NCI-H1417 (cell line): Measurements from ENCODE around the gene RFX2.
"Not testable (repeated sequence)": the region's sequence is repeated elsewhere in the genome, so short reads cannot be mapped to it uniquely, and the experiment has no call there.

Source experiments
- DNase-seq, 3 experiments: peaks; one replicate each; lab custom pipeline; 2025; lab: John Stamatoyannopoulos, UW

The RFX2 gene

DNA sequence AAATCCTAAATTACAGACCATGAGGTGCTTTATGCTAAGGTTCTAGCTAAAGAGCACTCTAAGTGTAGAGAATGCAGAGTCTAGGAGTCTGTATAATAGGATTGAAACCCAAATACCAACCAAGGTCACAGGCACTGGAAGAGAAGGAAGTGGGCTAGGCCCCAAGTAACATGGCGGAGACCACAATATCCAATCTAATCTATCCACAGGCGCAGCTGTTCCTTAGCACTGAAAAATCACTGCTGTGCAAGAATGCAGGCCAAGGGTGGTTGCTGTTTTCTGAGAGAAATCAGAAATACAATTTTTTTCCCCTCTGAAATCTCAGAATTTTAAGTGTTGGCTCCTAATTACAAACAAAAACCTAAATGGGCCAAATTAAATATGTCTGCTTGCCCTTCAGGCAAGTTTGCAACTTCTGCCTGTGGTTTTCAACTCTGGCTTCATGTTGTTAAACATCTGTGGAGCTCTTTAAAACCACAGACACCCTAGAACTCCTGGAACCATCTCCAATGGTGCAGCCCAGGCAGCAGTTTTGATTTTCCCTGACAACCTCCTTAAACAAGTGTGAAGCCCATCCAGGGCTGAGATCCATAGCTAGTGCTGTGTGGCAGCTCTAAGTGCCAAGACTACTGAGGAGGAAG, 138.5 kb downstream of the RFX2 start:
- no peak for DNase-seq

DNA sequence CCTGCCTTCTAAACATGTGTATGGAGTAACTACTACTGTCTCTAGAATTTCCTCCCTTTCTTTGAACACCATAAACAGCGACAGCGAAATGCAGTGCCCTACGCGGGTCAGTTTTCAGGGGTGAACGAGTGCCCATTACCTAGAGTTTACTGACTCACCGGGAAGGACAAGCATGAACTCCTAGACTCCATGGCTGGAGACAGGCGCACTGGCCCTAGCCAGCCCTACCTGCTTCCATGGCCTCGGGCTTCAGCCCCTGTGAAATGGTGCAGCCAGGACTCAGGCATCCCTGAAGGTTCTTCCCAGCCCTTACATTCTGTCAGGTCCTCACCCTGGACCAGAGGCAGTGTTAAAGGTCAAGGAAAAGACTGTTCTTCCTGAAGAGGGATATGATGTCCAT, 140.8 kb downstream of the RFX2 start:
- no peak for DNase-seq

DNA sequence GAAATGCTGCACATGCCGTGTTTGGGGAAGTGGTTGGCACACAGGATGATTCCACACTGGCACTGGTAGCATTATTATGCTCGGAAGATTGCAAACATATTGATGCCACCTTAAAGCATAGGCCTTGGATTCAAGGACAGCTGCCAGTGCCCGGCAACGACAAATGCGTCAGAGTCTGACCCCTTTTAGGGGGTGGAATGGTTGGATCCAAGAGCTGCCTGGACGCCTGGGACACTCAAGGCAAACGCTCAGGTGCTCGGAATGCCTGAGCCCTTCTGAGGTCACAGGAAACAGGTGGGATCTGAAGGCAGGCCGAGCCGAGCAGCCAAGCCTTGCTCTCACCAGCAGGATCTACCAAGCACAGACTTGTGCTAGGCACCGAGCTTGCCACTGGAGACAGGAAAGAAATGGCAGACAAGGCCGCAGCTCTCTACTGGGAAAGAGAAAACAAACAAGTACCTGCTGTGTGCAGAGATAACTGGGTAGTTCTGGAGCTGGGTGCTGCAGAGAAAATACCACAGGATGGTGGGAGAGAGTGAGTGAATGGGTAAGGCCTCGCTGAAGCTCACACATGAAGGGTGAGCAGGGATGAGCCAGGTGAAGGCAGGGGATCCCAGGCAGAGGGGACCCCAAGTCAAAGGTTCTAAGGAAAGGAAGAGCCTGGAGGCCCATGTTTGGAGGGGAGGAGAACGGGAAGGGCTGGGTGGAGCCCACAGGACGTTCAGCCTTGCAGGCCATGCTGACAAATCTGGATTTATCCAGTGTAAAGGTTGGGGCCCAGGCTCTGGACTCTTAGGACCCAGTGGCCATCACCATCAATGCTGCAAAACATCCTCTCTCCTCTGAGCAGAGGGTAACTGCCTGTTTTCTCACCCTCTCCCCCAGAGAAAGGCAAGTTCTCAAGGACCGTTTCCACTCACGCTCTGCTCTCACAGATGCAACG, 141.6 kb downstream of the RFX2 start:
- peak in 1 of 3 experiments; percentile 51 for DNase-seq

DNA sequence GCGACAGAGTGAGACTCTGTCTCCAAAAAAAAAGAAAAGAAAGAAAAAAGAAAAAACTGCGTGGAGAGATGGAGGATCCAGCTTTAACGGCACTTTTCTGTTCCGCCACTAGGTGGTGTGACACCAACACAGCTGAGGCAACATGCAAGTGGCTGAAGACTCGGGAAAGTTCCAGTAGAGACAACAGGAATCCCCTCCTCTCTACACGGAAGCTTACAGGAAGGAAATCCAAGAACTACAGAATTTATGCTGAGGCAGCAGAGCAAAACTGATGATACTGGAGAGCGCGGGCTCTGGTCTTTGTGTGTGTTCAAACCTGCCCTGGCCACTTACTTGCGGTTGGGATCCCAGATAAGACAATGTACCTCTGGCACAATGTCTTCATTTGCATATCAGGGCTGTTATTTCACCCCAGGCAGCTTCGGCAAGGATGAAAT, 142.3 kb downstream of the RFX2 start:
- peak; percentile 40 to 80 (median 46) for DNase-seq

DNA sequence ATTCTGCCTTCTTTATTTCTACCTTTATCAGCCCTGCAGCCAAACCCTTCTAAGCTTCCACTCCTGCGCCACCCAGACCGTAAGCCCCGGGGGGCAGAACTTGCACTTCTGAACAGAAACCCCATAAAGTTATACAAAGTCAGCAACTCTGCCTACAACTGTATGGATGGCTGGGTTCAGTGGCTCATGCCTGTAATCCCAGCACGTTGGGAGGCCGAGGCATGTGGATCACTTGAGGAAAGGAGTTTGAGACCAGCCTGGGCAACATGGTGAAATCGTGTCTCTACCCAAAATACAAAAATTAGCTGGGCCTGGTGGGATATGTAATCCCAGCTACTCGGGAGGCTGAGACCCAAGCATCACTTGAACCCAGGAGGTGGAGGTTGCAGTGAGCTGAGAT, 142.7 kb downstream of the RFX2 start:
- DNase-seq = no peak

DNA sequence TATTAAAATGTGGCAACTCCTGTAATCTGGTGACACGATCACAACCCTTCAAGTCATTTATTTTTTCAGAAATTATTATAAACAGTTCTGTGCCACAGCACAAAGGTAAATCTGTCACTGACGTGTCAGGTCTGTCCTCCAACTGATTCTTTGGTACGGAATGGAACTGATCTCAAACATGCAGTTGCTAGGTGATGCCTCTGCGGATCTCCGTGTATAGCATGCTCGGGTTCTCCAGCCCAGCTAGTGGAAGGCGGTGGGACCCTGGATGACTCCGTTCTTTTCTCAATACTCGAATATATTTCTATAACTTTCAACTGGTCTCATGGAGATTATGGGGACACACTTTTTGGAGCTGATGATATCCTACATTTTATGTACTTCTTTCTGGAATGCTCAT, 143.4 kb downstream of the RFX2 start:
- no peak for DNase-seq

DNA sequence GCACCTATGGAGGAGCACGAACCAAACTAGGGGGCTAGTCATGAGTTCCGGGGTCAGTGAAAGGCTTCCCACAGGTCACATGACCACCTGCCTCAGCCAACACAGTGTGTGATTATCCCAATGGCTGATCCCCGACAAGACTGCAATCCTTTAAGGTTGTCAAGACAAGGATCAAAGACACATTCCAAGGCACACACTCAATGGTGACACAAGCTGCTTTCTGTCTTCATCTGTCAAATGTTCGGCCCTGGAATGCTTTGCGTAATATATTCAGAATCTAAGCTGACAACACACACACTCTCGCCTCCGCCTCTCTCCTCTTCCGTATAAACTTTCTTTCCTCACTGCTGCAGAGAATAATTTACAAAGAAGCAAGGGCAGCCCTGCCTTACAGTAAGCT, 144.1 kb downstream of the RFX2 start:
- DNase-seq = no peak

DNA sequence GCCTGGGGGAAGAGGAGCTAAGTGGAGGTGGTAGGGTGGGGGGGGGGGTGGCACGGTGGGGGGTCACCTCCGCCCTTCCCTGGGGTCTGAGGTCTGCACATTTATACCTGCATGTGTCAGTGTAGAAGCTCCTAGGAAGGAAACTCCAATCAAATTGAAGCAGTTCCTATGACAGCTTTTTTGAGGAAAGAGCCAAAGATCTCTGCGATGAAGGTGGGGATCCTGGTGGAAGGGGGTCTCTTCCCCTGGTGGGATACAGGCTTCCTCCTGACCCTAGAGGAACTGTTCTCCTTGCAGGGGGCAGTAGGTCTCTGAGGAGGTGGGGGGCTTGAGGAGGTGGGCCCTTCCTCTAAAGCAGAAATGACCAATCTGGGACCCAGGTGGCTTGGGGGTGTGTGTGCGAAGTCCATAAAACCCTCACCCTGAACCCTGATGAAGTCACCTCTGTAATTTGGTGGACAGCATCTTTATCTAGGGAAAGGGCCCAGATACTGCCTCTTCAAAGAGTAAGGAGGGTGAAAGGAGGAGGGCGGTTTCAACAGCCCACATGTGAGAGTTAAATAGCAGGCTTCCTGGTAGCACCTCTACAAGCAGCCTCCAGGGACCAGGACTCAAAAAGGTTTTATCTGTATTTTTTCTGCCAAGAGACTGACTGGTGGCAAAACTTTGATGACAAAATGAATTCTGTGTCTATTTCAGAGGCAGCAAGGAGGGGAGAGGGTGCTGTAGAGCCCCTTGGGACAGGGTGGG, 145.3 kb downstream of the RFX2 start:
- DNase-seq = no peak

DNA sequence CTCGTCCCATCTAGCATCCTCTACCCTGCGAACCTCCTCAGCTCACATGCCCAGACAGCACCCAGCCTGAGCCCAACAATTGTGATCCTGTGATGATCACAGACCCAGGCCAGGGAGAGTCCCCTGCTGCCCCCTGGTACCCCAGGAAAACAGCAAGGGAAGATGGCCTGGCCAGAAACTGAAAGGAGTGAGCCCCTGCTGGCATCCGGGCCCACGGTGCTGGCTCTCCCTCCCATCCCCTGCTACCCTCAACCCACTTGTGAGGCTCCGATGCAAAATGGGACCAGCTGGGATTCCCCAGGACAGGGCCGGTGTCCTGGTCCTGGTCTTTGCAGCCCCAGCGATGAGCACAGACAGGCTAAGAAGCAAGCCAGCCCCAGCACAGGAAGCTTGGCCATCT, 146.4 kb downstream of the RFX2 start:
- DNase-seq = no peak

DNA sequence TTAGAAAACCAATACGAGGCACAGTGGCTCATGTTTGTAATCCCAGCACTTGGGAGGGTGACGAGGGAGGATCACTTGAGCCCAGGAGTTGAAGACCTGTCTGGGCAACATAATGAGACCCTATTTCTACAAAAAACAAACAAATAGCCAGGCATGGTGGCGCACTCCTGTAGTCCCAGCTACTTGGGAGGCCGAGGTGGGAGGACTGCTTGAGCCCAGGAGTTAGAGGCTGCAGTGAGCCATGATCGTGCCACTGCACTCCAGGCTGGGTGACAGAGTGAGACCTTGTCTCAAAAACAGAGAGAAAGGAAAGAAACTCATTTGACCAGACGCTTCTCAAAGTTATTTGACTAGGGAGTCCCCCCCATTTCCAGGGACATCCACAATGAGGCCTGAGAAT, 147.0 kb downstream of the RFX2 start:
- not testable (repeated sequence) for DNase-seq

DNA sequence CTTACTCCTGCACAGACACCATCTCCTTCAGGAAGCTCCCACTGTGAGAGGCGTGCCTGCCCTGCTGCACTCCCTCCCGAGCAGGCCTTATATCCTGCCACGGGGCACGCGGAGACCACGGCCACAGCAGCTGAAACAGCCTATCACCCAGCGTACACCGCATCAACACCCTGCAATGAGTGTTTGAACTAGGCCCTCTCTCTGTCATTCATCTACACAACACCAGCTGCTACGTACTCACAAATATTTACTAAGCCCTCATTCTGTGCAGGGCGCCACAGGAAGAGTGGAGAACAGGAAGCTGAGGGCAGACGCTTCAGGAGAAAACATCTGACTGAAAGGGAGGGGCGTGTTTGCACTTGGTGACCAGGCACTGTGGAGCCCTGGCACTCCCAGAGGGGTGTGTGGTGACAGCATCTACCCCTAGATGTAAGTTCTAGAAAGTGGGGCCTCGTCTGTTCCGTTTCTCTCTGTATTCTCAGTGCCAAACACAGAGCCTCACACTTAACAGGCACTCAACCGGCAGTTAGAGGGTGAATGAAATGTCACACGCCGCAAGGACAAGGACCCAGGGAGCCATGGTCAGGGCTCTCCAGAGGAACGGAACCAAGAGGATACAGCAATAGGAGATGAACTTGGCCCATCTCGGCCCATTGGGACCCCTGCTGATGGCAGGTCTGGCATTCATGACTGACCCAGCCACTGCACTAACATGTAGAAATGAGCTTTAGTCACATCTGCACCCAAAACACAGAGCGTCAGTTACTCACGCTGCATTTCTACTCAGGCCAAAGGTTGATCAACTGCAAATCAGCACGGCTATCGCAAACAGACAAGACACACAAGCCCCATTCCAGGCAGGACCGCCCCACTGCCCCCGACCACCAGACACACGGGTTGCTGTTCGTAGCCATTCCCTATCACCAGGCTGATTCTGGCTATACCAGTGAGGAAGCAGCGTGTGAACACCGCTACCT, 148.0 kb downstream of the RFX2 start:
- DNase-seq = peak; percentile 77 to 100 (median 96)

DNA sequence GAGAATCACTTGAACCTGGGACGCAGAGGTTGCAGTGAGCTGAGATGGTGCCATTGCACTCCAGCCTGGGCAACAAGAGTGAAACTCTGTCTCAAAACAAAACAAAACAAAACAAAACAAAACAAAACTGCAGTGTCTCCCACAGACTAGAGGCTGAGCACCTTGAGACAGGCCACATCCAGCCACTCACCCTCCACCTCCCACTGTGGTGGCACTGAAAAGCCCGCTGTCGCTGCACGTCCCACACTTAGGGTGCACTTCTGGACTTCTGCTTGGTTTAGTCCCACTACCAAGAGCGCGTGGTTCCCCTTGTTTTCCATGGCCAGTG, 148.7 kb downstream of the RFX2 start:
- DNase-seq = not testable (repeated sequence)

DNA sequence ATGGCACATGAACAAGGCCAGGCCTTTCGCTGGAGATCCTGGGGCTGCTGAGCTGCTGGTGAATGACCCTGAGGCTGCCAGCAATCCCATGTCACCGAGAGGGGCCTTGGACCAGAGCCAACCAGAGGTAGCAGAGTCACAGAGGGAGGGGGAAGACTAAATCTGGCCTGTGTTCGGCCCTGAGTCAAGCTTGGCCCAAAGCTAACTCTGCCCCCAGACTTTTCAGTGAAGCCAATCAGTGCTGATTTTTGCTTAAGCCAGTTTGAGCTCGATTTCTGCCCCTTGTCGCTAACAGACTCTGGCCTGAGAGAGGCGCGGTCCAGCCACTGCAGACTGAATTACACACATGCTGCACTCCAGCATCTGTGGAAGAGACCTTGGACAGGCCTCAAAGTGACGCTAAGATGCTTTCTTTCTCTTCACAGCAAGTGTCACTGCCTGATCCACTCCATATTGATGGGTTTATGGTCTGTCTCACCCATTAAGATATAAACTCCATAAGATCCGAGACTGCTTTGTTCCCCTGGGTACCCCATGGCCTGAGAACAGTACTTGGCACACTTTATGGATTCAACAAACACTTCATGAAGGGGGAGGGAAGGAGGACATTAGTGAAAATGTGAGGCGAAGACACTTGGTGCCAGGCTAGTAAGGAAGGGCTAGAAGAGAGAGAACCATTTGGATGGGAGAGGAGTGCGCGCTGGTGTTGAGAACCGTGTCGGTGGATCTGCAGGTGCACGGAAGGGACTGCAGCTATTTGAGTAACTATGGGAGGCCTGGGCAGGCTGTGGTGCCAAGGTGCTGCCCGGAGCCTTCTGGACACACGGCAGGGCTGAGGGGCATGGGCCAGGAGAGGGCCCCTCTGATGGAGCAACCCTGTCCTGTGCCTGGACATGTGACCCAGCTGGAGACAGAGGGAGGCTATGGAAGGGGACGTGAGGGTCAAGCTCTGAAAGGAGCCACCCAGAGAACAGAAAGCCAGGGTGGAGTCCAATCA, 150.0 kb downstream of the RFX2 start:
- DNase-seq = peak; percentile 57 to 80 (median 62)

DNA sequence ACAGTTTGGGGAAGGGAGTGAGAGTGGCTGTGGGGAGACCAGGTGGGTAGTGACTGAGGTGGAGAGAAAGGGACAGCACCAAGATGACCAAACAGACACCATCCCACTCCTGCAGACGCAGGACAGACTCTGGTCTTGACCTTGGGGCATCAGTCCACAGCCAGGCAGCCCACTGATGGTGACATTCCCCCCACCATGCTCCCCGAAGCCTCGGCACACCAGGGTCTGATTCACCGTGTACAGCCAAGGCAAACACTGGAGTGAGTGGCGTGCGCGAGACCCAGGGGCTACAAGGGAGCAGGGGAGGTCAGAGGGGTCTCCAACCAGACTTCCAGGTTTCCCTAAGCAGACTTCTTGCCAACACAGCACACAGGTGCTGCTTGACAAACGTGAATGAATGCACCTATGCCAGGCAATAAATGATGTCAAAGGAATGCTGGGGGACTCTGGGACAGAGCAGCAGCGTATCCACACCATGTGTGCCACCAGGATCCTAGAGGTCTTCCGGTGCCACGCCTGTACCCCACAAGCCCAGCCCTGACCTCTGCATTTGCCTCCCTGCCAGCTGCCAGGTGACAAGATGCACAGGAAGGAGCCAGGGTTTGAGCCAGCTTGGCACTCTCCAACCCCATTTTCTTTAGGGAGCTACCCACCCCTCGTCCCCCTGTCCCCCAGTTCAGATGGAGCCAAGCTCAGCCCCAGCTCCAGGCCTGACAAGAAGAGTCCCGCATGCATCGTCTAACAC, 150.9 kb downstream of the RFX2 start:
- DNase-seq = no peak

DNA sequence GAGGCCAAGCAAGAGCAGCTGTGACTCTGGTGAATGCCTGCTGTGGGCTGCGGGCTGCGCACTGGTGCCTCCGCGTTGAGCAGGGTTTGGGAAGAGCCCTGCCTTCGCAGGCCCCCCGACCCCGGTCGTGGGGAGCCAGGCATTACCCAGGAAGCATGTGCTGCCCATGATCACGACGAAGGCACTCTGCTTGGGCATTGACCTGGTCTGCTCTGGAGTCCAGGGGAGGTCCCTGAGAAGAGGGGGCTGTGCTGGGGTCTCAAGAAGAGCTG, 151.5 kb downstream of the RFX2 start:
- DNase-seq = no peak

DNA sequence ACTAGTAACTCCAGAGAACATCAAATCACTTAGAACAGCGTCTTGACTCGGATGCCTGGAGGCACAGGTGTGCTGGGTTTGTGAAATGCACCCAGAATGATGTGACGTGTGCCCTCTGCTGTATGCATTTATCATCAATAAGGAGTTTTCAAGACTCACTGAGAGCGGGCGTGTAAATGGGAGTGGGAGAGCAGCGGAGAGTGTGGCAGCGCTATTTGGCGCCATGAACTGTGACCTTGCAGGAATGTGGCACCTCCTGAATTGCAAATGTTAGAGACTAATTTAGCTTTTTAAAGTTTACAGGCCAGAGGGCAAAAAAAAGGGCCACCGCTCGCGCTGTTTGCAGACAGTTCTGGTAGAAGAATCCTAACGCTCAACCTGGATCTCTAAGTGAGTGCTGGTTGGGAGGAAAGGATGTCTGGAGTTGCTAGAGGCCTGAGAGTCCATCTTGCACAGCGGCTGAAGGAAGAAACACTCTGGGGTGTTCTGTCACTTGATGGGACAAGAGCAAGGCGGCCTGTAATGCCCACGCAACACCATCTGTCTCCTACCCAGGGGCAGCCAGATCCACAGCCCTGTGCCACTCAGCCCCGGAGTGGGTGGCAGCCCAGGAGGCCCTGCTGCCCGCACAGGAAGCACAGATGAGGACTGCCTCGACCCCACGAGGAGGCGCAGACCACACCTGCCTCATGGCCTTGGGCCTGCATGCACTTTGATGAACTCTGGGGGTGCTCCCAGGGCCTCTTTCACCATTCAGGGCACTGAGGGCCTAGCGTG, 152.0 kb downstream of the RFX2 start:
- DNase-seq = peak in 1 of 3 experiments; percentile 50

DNA sequence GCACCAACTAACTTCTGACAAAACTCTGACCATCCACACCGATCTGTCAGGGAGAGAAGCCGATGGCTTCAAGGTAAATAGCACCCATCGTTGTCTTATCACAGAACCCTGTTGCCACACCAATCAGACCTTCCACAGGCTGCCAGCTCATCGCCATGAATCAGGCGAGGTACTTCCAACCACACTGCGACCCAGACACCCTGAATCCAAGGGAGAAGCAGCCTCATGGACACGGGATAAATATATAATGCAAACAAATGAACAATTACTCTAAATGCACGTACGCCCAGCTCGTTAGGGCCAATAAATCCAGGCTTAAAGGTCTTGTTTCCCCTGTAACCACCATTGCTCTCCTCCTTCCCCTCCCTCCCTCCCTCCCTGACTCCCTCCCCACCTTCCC, 153.1 kb downstream of the RFX2 start:
- peak in 2 of 3 experiments; percentile 80 to 91 for DNase-seq

DNA sequence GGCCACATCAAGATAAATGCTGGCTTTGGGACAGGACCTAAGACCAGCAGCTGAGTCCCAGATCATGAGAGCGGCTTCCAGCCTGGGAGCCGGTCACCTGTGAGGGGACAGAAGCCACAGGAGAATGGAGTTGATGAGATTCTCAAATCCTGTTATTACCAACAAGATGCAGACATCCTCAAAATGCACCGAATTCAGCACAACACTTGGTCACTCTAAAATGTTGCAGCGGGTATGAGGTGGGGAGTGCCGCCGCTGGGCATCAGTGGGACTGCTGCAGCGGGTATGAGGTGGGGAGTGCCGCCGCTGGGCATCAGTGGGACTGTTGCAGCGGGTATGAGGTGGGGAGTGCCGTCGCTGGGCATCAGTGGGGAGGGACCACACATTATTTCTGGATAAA, 153.6 kb downstream of the RFX2 start:
- DNase-seq = no peak

DNA sequence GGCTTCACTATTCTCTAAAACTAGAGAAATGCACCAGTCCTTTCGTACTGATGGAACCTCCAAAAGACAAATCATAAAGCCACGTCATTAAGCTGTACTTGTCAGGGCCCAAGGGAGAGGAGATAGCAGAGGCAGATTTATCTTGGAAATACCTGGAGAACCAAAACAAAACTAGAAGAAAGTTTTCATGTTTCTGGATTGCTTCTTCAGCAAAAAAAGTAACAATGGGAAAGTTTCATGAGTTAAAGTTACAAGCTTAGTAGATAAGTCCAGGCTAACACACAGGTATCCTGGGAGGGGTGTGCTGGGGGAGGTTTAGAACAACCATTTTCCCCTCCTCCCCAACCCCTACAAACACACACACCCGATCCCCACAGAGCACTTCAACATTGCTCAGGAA, 154.0 kb downstream of the RFX2 start:
- DNase-seq = peak in 1 of 3 experiments; percentile 40
